Thoracic aorta endothelial cell (primary cell): ENCODE results near the gene FAM98A. TPM values are rescaled to one million over a fixed set of nuclear protein-coding genes. Genes with fewer than 3 reads are reported as not detected.

Experiments used
- small RNA-seq: library from RNA; depleted of rRNA; stranded (forward); fragments of <200 nt; gene quantifications from one replicate; pipeline ENCODE3, GENCODE V24; 2012
- total RNA-seq: library from RNA; depleted of rRNA; stranded (reverse); fragments of >200 nt; gene quantifications from 2 replicates; pipeline ENCODE4 v1.2.3, GENCODE V29; 2012

Gene FAM98A
- 70.7 and 89.3 TPM in 2 replicates for total RNA-seq

DNA sequence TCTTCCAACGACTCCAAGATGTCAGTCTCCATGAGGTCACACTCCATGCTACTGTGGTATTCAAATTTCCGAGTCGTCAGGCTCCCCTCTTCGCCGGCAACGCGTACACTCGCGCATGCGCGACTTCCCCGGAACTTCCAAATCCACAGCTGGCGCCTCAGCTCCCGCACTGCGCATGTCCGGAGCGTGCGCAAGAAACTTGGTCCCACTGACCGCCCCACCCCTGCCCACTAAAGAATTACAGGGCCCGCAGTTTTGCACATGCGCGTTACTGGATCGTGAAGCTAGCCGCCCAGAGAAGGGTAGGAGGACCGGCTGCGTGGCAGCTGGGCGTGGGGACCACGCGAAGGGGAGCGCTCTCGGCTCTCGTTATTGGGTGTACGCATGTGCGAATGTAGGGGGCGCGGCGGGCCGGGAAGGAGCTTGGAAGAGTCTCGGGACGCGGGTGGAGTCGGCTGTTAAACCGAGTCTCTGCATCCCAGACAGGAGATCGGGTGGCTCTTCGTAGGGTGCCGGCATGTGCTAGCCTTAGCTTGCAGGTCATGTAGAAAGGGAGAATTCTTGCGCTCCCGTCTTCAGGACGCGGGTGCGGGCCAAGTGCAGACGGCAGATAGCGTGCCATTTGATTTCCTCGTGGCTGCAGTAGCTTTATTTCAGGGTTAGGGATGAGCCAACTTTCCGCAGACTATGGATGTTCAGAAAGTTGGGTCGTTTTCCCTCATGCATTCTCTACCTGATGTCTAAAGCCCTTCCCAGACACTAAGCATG, at the start of gene FAM98A:
Gene FAM98A (minus strand): TSS at position 125 of the 768 bp plus-strand sequence. CDS start 78 bp downstream, at position 47.

Small RNA genes lying within 50 kb of the gene (small RNA-seq; reads per million reads assigned to genes)
- gene ATP6V0E1P3 = not detected

Other genes with a start within 250 kb of the FAM98A start
- gene RASGRP3, start 122.7 kb downstream of the FAM98A start, total RNA-seq = 35.7 and 42.4 TPM in 2 replicates